Retinal pigment epithelial cell (primary cell): ENCODE data around the gene ORC1.

Source experiments
- DNase-seq: peaks from one replicate; pipeline ENCODE4 v3.0.0-alpha.2; 2010; ENCODE audit warnings: low read depth
- H3K4me3 ChIP-seq: 2 replicates; pipeline ENCODE4 v1.5.1; 2011; ENCODE audit warnings: mild to moderate bottlenecking, low read length, control low read depth, moderate library complexity
- TF ChIP-seq, protein P1 (sequence below): conservative IDR thresholded peaks from 2 replicates; pipeline ENCODE4 v1.5.1; 2011; ENCODE audit warnings: low read depth, low read length, control low read depth, inconsistent platforms

The ORC1 gene

DNA sequence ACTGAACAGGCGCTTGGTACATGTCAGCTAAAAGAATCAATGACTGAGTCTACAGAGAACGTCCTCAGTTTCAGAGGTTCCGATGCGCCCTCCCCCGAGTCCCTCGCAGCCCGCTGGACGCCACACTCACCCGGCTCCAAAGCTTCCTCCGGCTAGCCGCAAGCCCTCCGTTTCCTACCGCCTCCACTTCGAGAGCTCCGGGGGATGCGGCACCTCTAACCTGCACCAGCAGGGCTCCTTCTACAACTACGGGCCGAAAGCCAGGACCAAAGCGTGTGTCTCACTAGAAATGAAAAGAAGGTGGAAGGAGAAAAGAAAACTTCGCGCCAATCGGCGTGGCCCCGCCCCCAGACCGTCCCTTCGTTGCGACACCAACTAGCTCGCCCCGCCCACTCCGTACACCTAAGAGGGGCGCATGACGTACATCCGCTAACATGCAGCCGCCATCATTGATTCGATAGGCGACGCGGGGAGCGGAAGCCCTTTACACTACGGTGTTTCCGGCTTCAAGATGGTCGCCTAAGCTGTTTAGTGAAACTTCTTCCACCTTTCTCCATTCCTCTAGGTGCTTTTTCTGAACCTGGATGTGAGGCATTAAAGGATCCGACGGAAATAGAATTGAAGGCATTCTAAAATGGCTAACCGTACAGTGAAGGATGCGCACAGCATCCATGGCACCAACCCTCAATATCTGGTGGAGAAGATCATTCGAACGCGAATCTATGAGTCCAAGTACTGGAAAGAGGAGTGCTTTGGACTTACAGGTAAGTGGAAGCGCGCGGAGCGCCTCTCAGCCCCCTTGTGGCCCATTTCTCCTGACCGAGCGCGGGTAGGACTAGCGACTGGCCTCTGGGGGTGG, at the start of gene ORC1, which contains the start of gene PRPF38A:
TSS of gene ORC1 (minus strand) at position 308 of the 859 bp plus-strand sequence. CDS start 2,200 bp downstream, outside the sequence.
TSS of gene PRPF38A (plus strand) at position 487 of the 859 bp plus-strand sequence. CDS start at position 635, 148 bp downstream.
- peak within 1 kb of the TSS; percentile 77 for H3K4me3 ChIP-seq
- DNase-seq = peak; percentile 88
- TF ChIP-seq, protein P1, sequence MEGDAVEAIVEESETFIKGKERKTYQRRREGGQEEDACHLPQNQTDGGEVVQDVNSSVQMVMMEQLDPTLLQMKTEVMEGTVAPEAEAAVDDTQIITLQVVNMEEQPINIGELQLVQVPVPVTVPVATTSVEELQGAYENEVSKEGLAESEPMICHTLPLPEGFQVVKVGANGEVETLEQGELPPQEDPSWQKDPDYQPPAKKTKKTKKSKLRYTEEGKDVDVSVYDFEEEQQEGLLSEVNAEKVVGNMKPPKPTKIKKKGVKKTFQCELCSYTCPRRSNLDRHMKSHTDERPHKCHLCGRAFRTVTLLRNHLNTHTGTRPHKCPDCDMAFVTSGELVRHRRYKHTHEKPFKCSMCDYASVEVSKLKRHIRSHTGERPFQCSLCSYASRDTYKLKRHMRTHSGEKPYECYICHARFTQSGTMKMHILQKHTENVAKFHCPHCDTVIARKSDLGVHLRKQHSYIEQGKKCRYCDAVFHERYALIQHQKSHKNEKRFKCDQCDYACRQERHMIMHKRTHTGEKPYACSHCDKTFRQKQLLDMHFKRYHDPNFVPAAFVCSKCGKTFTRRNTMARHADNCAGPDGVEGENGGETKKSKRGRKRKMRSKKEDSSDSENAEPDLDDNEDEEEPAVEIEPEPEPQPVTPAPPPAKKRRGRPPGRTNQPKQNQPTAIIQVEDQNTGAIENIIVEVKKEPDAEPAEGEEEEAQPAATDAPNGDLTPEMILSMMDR = peak; percentile 64

DNA sequence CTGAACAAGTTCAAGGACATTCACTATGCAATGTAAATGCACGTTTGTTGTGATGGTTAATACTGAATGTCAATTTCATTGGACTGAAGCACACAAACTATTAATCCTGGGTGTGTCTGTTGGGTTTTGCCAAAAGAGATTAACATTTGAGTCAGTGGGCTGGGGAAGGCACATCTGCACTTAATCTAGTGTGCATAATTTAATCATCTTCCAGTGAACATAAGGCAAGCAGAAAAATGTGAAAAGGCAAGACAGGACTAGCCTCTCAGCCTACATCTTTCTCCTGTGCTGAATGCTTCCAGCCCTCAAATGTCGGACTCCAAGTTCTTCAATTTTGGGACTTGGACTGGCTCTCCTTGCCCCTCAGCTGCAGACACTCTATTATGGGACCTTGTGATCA, 40.2 kb upstream of the ORC1 start:
- H3K4me3 ChIP-seq = no peak overlapping the region
- TF ChIP-seq, protein P1 = no peak
- DNase-seq = no peak

DNA sequence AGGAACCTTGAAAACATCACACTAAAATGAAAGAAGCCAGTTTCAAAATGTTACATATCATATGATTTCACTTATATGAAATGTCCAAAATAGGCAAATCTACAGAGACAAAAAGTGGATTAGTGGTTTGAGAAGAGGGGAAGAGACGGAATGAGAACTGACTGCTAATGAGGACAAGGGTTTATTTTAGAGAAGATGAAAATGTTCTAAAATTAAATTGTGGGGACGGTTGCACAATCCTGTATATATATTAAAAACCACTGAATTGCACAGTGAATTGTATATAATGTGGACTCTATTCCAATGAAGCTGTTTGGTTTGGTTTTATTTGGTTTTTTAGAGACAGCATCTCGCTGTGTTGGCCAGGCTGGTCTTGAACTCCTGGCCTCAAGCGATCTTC, 35.8 kb upstream of the ORC1 start:
- H3K4me3 ChIP-seq = no peak overlapping the region
- DNase-seq = no peak
- TF ChIP-seq, protein P1 = no peak

DNA sequence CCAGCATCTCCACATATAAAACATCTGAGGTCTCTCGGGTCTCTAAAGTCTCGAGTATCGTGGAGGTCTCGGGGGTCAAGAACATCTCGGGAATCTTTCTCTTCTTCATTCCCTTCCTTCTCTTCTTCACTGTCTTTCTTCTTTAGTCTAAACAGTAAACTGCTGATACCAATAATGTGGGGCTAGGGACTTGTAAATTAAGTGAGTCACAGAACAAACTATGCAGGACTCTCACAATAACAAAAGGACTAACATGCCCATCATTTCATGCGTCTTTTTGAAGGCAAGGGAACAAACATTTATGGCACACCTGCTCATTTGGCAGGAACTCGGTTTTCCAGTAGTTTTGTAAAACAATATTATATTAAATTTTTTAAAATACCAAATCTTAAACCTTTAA, 32.6 kb upstream of the ORC1 start:
- TF ChIP-seq, protein P1 = no peak
- DNase-seq = no peak
- H3K4me3 ChIP-seq = no peak overlapping the region

DNA sequence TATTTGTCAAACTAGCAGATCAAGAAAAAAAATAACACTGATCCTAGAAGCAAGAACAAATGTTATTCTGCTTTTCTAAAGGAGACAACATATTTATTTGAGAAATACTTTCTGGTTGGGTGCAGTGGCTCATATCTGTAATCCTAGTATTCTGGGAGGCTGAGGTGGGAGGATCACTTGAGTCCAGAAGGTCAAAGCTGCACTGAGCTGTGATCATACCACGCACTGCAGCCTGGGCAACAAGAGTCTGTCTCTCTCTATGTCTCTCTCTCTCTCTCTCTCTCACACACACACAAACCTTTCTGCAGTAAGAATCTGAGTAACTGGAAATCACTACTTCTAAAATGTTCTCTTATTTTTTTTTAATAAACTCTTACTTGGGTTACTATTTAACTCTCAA, 31.4 kb upstream of the ORC1 start:
- TF ChIP-seq, protein P1 = no peak
- DNase-seq = no peak
- no peak overlapping the region for H3K4me3 ChIP-seq

DNA sequence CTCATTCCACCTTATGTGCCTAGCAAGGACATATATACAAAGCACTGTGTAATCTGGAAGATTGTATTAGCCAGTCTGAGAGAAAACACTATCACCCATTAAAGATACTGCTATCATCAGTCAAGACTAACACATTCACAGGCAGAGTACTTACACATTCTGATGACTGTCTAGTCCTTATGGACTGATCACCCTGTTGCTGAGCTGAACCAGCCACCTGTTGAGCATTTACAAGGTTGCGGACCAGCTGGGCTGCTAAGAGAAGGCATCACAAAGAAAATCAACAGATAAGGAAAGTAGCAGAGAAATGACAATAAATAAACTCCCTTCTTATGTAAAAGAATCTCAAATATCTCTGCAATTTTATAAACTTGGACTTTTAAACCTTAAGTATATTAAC, 31.0 kb upstream of the ORC1 start:
- H3K4me3 ChIP-seq = no peak overlapping the region
- TF ChIP-seq, protein P1 = no peak
- no peak for DNase-seq

DNA sequence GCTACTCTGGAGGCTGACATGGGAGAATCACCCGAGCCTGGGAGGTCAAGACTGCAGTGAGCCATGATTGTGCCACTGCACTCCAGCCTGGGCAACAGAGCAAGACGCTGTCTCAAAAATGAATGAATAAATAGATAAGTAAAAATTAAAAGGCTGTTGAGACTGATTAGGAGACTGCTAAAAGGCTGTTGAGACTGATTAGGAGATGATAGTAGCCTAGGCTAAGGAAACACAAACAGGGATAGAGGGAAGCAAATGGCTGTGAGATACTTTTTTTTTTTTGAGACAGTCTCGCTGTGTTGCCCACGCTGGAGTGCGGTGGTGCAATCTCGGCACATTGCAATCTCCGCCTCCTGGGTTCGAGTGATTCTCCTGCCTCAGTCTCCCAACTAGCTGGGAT, 28.6 kb upstream of the ORC1 start:
- H3K4me3 ChIP-seq = no peak overlapping the region
- DNase-seq = no peak
- TF ChIP-seq, protein P1 = no peak
